A673 (cell line): ENCODE measurements around the gene AURKAIP1. TPM values are rescaled to one million over a fixed set of nuclear protein-coding genes. Genes with fewer than 3 reads are reported as not detected.

Experiments used
- BruUV-seq: library from RNA; stranded (reverse); fragments of 400-500 nt; replicated peaks from 2 replicates; lab custom pipeline; 2021; lab: Mats Ljungman, UMichigan
- CTCF ChIA-PET: fragments of 300-600 bp; sonication (Branson Sonifier 250); formaldehyde crosslinking; loops from one replicate; lab custom pipeline; 2022; ENCODE audit warnings: antibody characterized with exemption; lab: Charles Lee
- POLR2A ChIA-PET: fragments of 300-600 bp; sonication (Branson Sonifier 250); formaldehyde crosslinking; loops from one replicate; lab custom pipeline; 2022; ENCODE audit warnings: antibody characterized with exemption; ENCODE audit not compliant: low non-redundant PET; lab: Charles Lee
- DNase-seq: peaks from one replicate; pipeline ENCODE4 v3.0.0-alpha.2; 2015; ENCODE audit warnings: low spot score
- H3K27ac ChIP-seq: fragments of 200-600 bp; sonication (generic); 2 replicates; pipeline ENCODE4 v1.5.1; 2016; ENCODE audit warnings: mixed run types, low read depth, mild to moderate bottlenecking, mixed read lengths, antibody characterized with exemption, low read length; ENCODE audit not compliant: poor library complexity, severe bottlenecking
- H3K27me3 ChIP-seq: fragments of 200-600 bp; sonication (generic); replicated peaks from 2 replicates; pipeline ENCODE4 v1.6.1; 2017; ENCODE audit warnings: mixed run types, low read depth, mild to moderate bottlenecking, mixed read lengths, antibody characterized with exemption, low read length; ENCODE audit not compliant: insufficient read depth, poor library complexity
- H3K36me3 ChIP-seq: fragments of 200-600 bp; sonication (generic); 2 replicates; pipeline ENCODE4 v1.6.1; 2016; ENCODE audit warnings: mixed run types, mild to moderate bottlenecking, mixed read lengths, antibody characterized with exemption, low read length; ENCODE audit not compliant: insufficient read depth, poor library complexity, severe bottlenecking
- H3K4me1 ChIP-seq: fragments of 200-600 bp; sonication (generic); 2 replicates; pipeline ENCODE4 v1.6.1; 2017; ENCODE audit warnings: mixed run types, mild to moderate bottlenecking, mixed read lengths, antibody characterized with exemption, low read length; ENCODE audit not compliant: insufficient read depth, poor library complexity, severe bottlenecking
- H3K4me3 ChIP-seq: fragments of 200-600 bp; sonication (generic); 2 replicates; pipeline ENCODE4 v1.5.1; 2016; ENCODE audit warnings: low read depth, mixed run types, mild to moderate bottlenecking, mixed read lengths, low read length; ENCODE audit not compliant: poor library complexity, severe bottlenecking
- H3K9me3 ChIP-seq: fragments of 200-600 bp; sonication (generic); 2 replicates; pipeline ENCODE4 v1.6.1; 2016; ENCODE audit warnings: mixed run types, low read depth, mild to moderate bottlenecking, mixed read lengths, antibody characterized with exemption, low read length; ENCODE audit not compliant: poor library complexity, severe bottlenecking
- EZH2 ChIP-seq: fragments of 200-600 bp; sonication (generic); IDR thresholded peaks from 2 replicates; pipeline ENCODE4 v1.6.1; 2017; ENCODE audit warnings: borderline replicate concordance, low read depth, mild to moderate bottlenecking, mixed read lengths, antibody characterized with exemption, low read length; ENCODE audit not compliant: poor library complexity, severe bottlenecking
- intact Hi-C: fragments of 100-400 bp; cut with micrococcal nuclease; formaldehyde crosslinking; loops from one replicate; pipeline ENCODE4 v1.10.0; 2022; ENCODE audit not compliant: unreplicated experiment
- total RNA-seq: library from RNA; stranded (reverse); gene quantifications from 2 replicates; pipeline ENCODE4 v1.2.3, GENCODE V29; 2021
- TF ChIP-seq, protein P1 (sequence below): fragments of 300-800, 200-600 bp; sonication (generic); conservative IDR thresholded peaks from 2 replicates; pipeline ENCODE4 v1.5.1; 2017; ENCODE audit warnings: low read depth, mild to moderate bottlenecking, antibody characterized with exemption, low read length, moderate library complexity, mixed read lengths

Gene AURKAIP1
- total RNA-seq, 1 experiment from 2014 or later: 172 TPM

DNA sequence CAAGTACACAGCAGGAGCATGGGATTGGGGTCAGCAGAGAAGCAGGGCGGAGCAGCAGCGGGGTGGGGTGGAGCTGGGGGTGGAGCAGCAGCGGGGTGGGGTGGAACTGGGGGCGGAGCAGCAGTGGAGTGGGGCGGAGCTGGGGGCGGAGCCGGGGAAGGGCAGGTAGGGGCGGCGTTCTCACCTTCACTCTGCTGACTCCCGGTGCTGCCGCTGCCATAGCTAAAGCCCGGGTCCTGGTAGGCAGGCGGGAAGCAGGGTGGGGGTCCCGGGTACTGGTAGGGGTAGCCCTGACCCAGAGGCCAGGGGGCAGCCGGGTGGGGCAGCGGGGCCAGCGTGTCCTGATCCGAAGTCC is 37.2 kb downstream of the AURKAIP1 start:
- H3K27ac ChIP-seq: no peak overlapping the region
- intact Hi-C loops: no loop called here
- CTCF ChIA-PET: no interaction called here
- no peak for TF ChIP-seq EZH2
- TF ChIP-seq, protein P1, sequence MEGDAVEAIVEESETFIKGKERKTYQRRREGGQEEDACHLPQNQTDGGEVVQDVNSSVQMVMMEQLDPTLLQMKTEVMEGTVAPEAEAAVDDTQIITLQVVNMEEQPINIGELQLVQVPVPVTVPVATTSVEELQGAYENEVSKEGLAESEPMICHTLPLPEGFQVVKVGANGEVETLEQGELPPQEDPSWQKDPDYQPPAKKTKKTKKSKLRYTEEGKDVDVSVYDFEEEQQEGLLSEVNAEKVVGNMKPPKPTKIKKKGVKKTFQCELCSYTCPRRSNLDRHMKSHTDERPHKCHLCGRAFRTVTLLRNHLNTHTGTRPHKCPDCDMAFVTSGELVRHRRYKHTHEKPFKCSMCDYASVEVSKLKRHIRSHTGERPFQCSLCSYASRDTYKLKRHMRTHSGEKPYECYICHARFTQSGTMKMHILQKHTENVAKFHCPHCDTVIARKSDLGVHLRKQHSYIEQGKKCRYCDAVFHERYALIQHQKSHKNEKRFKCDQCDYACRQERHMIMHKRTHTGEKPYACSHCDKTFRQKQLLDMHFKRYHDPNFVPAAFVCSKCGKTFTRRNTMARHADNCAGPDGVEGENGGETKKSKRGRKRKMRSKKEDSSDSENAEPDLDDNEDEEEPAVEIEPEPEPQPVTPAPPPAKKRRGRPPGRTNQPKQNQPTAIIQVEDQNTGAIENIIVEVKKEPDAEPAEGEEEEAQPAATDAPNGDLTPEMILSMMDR: no peak
- H3K36me3 ChIP-seq: peaks cover 9% of the 10 kb centered on the region
- DNase-seq: no peak
- POLR2A ChIA-PET: no interaction called here
- no TSS peak for BruUV-seq
- no peaks in the 10 kb centered on the region for H3K9me3 ChIP-seq
- no peaks in the 10 kb centered on the region for H3K27me3 ChIP-seq
- no peaks in the 10 kb centered on the region for H3K4me1 ChIP-seq
- H3K4me3 ChIP-seq: no peak overlapping the region

DNA sequence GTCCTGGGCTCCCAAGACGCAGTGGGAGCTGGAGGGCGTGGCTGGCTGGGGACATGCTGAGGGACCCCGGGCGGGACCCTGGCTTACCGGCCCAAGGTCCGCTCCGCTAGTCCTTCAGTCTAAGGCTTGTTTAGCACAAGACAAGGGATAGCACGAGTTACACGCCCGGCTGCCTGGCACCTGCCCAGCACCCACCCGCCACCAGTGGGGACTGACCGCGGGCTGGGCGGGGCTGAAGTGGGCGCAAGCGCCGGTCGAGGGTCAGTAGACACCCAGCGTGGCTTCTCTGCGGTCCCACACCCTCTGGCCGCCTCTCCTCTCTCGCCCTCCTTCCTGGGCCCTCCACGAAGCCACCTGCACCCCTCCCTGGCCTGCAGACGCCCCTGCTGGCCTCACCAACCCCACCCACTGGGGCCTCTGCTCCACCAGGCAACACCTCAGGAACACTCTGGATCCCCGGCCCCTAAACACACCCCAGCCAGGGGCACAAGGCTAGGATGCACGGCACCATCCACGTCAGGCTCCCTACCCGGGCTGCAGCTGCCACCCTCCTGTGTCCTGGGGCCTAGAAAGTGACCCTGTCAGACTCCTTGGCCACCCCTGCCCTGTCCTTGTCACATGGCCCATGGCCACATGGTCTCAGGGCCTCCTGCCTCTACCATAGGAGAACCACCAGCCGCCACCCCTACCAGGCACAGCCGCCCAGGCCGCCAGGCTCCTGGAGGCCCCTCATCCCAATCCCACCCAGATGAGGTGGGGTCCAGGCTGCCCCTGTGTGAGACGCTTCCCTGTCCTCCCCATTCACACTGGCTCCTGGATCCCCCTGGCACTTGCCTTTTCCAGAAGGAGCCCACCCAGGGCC is 37.8 kb downstream of the AURKAIP1 start:
- intact Hi-C loops: no loop called here
- ChIA-PET POLR2A (no interaction called here), CTCF (no interaction called here)

DNA sequence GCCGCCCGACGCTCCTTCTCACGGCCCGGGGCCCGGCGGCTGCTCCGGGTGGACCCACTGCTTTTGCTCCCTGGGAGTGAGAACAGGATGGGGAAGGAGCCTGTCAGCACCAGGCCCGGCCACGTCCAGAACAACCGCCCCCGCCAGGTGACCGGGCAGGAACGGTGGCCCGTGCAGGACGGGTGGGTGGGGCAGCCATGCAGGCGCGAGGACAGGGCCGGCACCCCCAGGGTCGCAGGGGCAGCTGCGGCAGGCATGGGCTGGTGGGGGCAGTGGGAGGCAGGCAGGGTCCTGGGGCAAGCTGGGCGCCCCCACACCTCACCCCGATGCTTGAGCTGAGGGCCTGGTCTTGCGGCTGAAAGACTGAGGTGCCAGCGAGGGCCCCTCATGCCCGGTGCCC is 38.6 kb downstream of the AURKAIP1 start:
- no peak for DNase-seq
- Histone ChIP-seq H3K4me1 (no peaks in the 10 kb centered on the region), H3K27ac (no peak overlapping the region), H3K9me3 (no peaks in the 10 kb centered on the region), H3K36me3 (peaks cover 9% of the 10 kb centered on the region), H3K27me3 (no peaks in the 10 kb centered on the region), H3K4me3 (no peak overlapping the region)
- TF ChIP-seq, protein P1: no peak
- TF ChIP-seq EZH2: no peak
- BruUV-seq: no TSS peak
- ChIA-PET CTCF (no interaction called here), POLR2A (no interaction called here)
- intact Hi-C loops: no loop called here

More for the DNA sequence above, 37.8 kb downstream of the AURKAIP1 start:
- H3K9me3 ChIP-seq: no peaks in the 10 kb centered on the region
- no peaks in the 10 kb centered on the region for H3K27me3 ChIP-seq
- H3K27ac ChIP-seq: no peak overlapping the region
- DNase-seq: no peak
- H3K4me1 ChIP-seq: no peaks in the 10 kb centered on the region
- no peak overlapping the region for H3K4me3 ChIP-seq
- peaks cover 9% of the 10 kb centered on the region for H3K36me3 ChIP-seq
- BruUV-seq: no TSS peak
- no peak for TF ChIP-seq EZH2
- TF ChIP-seq, protein P1: no peak
